Neural progenitor cell (in vitro differentiated cells): Measurements from ENCODE around the gene KLHDC4. TPM values are rescaled to one million over a fixed set of nuclear protein-coding genes. Genes with fewer than 3 reads are reported as not detected.

ENCODE experiments used
- DNase-seq: peaks from one replicate; pipeline ENCODE4 v3.0.0-alpha.2; 2016; ENCODE audit warnings: low spot score
- H2AFZ ChIP-seq: fragments of 200-600 bp; sonication (generic); replicated peaks from 2 replicates; pipeline ENCODE4 v1.6.1; 2016; ENCODE audit warnings: antibody characterized with exemption
- H3F3A ChIP-seq: fragments of 200-600 bp; sonication (generic); 2 replicates; pipeline ENCODE4 v1.6.1; 2016; ENCODE audit warnings: antibody characterized with exemption, low read depth
- H3K27ac ChIP-seq: fragments of 200-600 bp; sonication (generic); 2 replicates; pipeline ENCODE4 v1.5.1; 2016; ENCODE audit warnings: mild to moderate bottlenecking
- H3K27me3 ChIP-seq: fragments of 200-600 bp; sonication (generic); 2 replicates; pipeline ENCODE4 v1.6.1; 2016; ENCODE audit warnings: mild to moderate bottlenecking, moderate library complexity
- H3K36me3 ChIP-seq: fragments of 200-600 bp; sonication (generic); 2 replicates; pipeline ENCODE4 v1.5.1; 2016
- H3K4me1 ChIP-seq: fragments of 200-600 bp; sonication (generic); 2 replicates; pipeline ENCODE4 v1.6.1; 2016; ENCODE audit warnings: mixed run types
- H3K4me2 ChIP-seq: fragments of 200-600 bp; sonication (generic); 2 replicates; pipeline ENCODE4 v1.6.1; 2016
- H3K4me3 ChIP-seq: fragments of 200-600 bp; sonication (generic); 2 replicates; pipeline ENCODE4 v1.5.1; 2016
- H3K79me2 ChIP-seq: fragments of 200-600 bp; sonication (generic); 2 replicates; pipeline ENCODE4 v1.6.1; 2016; ENCODE audit warnings: low read depth
- H3K9ac ChIP-seq: fragments of 200-600 bp; sonication (generic); 2 replicates; pipeline ENCODE4 v1.6.1; 2016
- H3K9me3 ChIP-seq: fragments of 200-600 bp; sonication (generic); 2 replicates; pipeline ENCODE4 v1.5.1; 2016; ENCODE audit warnings: low read depth
- H4K20me1 ChIP-seq: fragments of 200-600 bp; sonication (generic); 2 replicates; pipeline ENCODE4 v1.6.1; 2016; ENCODE audit warnings: low read depth
- H3K27ac Mint-ChIP-seq: 3 replicates; pipeline ENCODE4 v1.8.0; 2021; ENCODE audit warnings: mixed read lengths
- H3K27me3 Mint-ChIP-seq: 2 replicates; pipeline ENCODE4 v1.8.0; 2022; ENCODE audit warnings: low read depth, mild to moderate bottlenecking, inconsistent platforms, moderate library complexity, mixed read lengths; ENCODE audit not compliant: insufficient read depth
- H3K36me3 Mint-ChIP-seq: 3 replicates; pipeline ENCODE4 v1.8.0; 2021; ENCODE audit warnings: mixed read lengths
- H3K4me1 Mint-ChIP-seq: 3 replicates; pipeline ENCODE4 v1.8.0; 2021; ENCODE audit warnings: mixed read lengths
- H3K4me3 Mint-ChIP-seq: 3 replicates; pipeline ENCODE4 v1.8.0; 2021; ENCODE audit warnings: mild to moderate bottlenecking, moderate library complexity, mixed read lengths
- H3K9me3 Mint-ChIP-seq: 3 replicates; pipeline ENCODE4 v1.8.0; 2020; ENCODE audit warnings: mixed read lengths
- CTCF ChIP-seq: fragments of 200-600 bp; sonication (generic); IDR thresholded peaks from 2 replicates; pipeline ENCODE4 v1.5.1; 2017; ENCODE audit warnings: antibody characterized with exemption, mild to moderate bottlenecking
- EZH2 ChIP-seq: fragments of 200-600 bp; sonication (generic); IDR thresholded peaks from 2 replicates; pipeline ENCODE4 v1.6.1; 2017; ENCODE audit warnings: antibody characterized with exemption, mild to moderate bottlenecking, moderate library complexity
- EZH2phosphoT487 ChIP-seq: fragments of 200-600 bp; sonication (generic); IDR thresholded peaks from 2 replicates; pipeline ENCODE4 v1.6.1; 2017; ENCODE audit warnings: antibody characterized with exemption
- total RNA-seq: library from RNA; depleted of rRNA; stranded (reverse); fragments of >200 nt; gene quantifications from 2 replicates; pipeline ENCODE4 v1.2.3, GENCODE V29; 2015; ENCODE audit warnings: low replicate concordance

The KLHDC4 gene
- total RNA-seq, 1 donor from 2014 or later: 19.2 TPM

DNA sequence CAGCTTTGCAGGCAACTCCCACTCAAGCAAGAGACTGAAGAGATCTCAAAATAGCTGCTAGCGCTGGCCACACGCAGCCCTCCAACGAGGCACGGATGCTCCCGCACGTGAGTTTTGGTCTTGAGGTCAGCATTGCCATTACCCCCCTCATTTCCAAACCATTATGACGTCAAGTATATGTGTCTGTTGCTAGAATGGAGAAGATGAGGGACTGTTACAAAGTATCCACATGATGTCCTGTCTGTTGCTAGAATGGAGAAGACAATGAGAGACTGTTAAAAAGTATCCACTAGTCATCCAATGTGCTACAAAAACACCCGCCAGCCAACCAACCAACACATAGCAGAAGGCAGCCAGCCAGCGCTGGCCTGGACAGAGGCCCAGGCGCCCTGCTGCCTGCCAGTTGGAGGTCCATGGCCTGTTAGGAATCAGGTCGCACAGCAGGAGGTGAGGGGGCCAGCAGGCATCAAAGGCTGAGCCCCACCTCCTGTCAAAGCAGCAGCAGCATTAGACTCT lies 24.8 kb downstream of the KLHDC4 start:
- H3K36me3 ChIP-seq: no peaks in the 10 kb centered on the region
- no peaks in the 10 kb centered on the region for H3K9me3 ChIP-seq
- no peak for DNase-seq
- Mint-ChIP-seq H3K27ac (no peak overlapping the region), H3K4me3 (no peak overlapping the region), H3K36me3 (peaks cover 29% of the 10 kb centered on the region), H3K4me1 (peaks cover 13% of the 10 kb centered on the region), H3K27me3 (peaks cover 6% of the 10 kb centered on the region), H3K9me3 (peaks cover 5% of the 10 kb centered on the region)
- no peak overlapping the region for H2AFZ ChIP-seq
- H3K79me2 ChIP-seq: peaks cover 16% of the 10 kb centered on the region
- H3K4me3 ChIP-seq: no peak overlapping the region
- H3K4me2 ChIP-seq: no peak overlapping the region
- H3K4me1 ChIP-seq: no peaks in the 10 kb centered on the region
- no peak overlapping the region for H3K27ac ChIP-seq
- TF ChIP-seq CTCF (no peak), EZH2 (no peak), EZH2phosphoT487 (no peak)
- H3K9ac ChIP-seq: no peak overlapping the region
- peaks cover 6% of the 10 kb centered on the region for H4K20me1 ChIP-seq
- no peaks in the 10 kb centered on the region for H3F3A ChIP-seq
- H3K27me3 ChIP-seq: no peaks in the 10 kb centered on the region

DNA sequence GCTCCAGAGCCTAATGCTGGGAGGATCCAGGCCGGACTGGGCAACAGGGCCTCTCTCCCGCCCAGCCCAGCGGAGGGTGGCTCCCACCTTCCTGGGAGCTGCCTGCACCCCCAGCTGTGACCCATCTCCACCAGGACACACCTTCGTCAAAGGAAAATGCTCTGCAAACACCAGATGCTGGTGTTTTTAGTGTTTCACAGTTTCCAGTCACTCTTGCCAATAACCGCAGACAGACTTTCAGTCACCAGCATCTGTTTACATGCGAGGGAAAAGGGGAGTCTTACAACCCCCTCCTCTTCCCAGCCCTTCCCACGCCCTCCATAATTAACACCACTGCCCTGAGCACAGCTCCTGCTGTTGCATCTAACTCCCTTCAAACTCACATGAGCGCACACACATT lies 25.3 kb downstream of the KLHDC4 start:
- no peak overlapping the region for H3K4me3 Mint-ChIP-seq
- no peaks in the 10 kb centered on the region for H3K4me1 ChIP-seq
- no peak overlapping the region for H3K4me2 ChIP-seq

GRCh38 chr16:87739801-87740200 lies 26.0 kb downstream of the KLHDC4 start:
- no peaks in the 10 kb centered on the region for H3F3A ChIP-seq
- peaks cover 6% of the 10 kb centered on the region for H4K20me1 ChIP-seq
- H3K27ac ChIP-seq: no peak overlapping the region
- H3K4me2 ChIP-seq: no peak overlapping the region
- Mint-ChIP-seq H3K36me3 (peaks cover 22% of the 10 kb centered on the region), H3K27ac (no peak overlapping the region), H3K4me1 (peaks cover 14% of the 10 kb centered on the region), H3K9me3 (peaks cover 5% of the 10 kb centered on the region), H3K4me3 (no peak overlapping the region), H3K27me3 (peaks cover 6% of the 10 kb centered on the region)
- no peak overlapping the region for H3K9ac ChIP-seq
- H3K4me3 ChIP-seq: no peak overlapping the region
- no peaks in the 10 kb centered on the region for H3K36me3 ChIP-seq
- H3K9me3 ChIP-seq: no peaks in the 10 kb centered on the region
- H3K79me2 ChIP-seq: peaks cover 21% of the 10 kb centered on the region
- H2AFZ ChIP-seq: no peak overlapping the region
- no peak for TF ChIP-seq CTCF
- no peak for TF ChIP-seq EZH2phosphoT487
- no peak for TF ChIP-seq EZH2
- no peaks in the 10 kb centered on the region for H3K4me1 ChIP-seq
- H3K27me3 ChIP-seq: no peaks in the 10 kb centered on the region
- DNase-seq: no peak

More for the DNA sequence above, 25.3 kb downstream of the KLHDC4 start:
- Mint-ChIP-seq H3K4me1 (peaks cover 13% of the 10 kb centered on the region), H3K36me3 (peaks cover 25% of the 10 kb centered on the region), H3K9me3 (peaks cover 5% of the 10 kb centered on the region), H3K27me3 (peaks cover 6% of the 10 kb centered on the region), H3K27ac (no peak overlapping the region)
- Histone ChIP-seq H2AFZ (no peak overlapping the region), H3K27me3 (no peaks in the 10 kb centered on the region), H3K9ac (no peak overlapping the region), H3K79me2 (peaks cover 21% of the 10 kb centered on the region), H3K27ac (no peak overlapping the region), H3F3A (no peaks in the 10 kb centered on the region), H4K20me1 (peaks cover 6% of the 10 kb centered on the region), H3K36me3 (no peaks in the 10 kb centered on the region), H3K9me3 (no peaks in the 10 kb centered on the region), H3K4me3 (no peak overlapping the region)
- DNase-seq: no peak
- no peak for TF ChIP-seq EZH2phosphoT487
- no peak for TF ChIP-seq EZH2
- TF ChIP-seq CTCF: no peak
